ENCODE measurements around the gene MAPK11.
A peak's percentile ranks its signal among the peaks of the same experiment; 100 is the strongest.

The MAPK11 gene

DNA sequence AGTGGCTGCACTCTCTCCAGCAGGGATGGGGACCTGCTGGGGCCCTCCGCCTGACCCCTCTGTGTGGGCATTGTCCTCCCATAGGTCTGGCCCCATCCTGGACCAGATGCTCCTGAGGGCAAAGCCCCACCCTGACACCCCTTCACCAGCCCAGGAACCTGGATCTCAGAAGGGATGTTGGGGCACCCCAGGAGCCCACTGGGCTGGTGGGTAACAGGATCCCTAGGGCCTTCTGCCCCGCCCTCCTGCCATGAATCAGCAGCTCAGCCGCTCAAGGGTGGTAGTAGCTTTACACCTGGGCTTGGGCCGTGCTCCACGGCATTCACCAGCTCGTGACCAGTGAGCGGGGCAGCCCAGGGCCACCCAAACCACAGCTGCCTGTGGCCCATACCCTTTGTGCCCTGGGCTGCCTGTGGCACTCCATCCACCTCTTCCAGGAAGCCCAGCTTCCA lies 7.7 kb downstream of the MAPK11 start:
- DNase-seq (ENCODE audit: insufficient read length): no peak
- FAIRE-seq: peak; percentile 40
- TF ChIP-seq TAF1 (IDR thresholded peaks at IDR 0.05; ENCODE audit: borderline replicate concordance, low read depth, low read length) (no peak), POLR2A (IDR thresholded peaks at IDR 0.05; ENCODE audit: low read depth, low read length) (no peak), POLR2AphosphoS5 (IDR thresholded peaks at IDR 0.05; ENCODE audit: low read depth, low read length) (no peak)

DNA sequence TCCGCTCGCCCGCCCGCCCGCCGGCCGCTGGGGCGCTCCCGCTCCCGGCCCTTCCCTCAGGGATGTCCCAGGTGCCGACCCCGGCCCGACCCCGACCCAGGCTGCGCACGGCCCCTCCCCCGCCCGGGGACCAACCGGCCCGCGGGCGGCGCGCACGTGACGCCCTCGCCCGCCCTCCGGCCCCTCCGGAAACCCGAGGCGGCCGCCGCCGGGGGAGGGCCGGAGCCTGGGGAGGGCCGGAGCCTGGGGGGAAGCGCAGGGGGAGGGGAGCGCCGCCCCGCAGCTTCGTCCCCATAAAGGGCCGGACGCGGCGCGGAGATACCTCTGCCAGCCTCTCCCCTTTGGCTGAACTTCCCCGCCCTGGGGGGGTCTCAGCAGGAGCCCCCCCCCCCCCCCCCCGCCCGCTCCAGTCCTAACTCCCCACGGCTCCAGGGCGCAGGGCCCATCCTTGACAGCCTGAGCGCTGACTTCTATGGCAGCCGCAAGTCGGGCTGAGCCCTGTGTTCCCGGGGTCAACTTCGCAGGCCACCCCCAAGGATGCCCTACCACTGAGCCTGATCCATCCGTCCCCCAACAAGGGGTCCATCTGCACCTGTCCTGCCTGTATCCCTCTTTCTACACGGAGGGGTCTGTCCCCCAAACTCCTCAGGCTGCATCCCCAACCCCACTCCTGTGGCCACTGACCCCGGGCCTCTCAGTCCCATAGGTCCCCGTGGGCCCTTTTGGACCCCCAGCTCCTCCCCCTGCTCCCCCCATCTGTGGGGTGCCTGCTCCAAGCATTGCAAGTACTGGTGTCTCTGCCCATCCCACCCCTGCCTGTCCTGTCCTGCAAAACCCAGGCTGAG lies 8.3 kb downstream of the MAPK11 start, which contains the start of gene MAPK12:
Gene MAPK12 (minus strand): TSS at position 69 of the 845 bp plus-strand sequence. CDS start 174 bp downstream, outside the sequence.
- TF ChIP-seq POLR2AphosphoS5 (IDR thresholded peaks at IDR 0.05; ENCODE audit: low read depth, low read length) (no peak), TAF1 (IDR thresholded peaks at IDR 0.05; ENCODE audit: borderline replicate concordance, low read depth, low read length) (no peak), POLR2A (IDR thresholded peaks at IDR 0.05; ENCODE audit: low read depth, low read length) (no peak)
- FAIRE-seq: peak; percentile 40
- peak; percentile 90 for DNase-seq (ENCODE audit: insufficient read length)

DNA sequence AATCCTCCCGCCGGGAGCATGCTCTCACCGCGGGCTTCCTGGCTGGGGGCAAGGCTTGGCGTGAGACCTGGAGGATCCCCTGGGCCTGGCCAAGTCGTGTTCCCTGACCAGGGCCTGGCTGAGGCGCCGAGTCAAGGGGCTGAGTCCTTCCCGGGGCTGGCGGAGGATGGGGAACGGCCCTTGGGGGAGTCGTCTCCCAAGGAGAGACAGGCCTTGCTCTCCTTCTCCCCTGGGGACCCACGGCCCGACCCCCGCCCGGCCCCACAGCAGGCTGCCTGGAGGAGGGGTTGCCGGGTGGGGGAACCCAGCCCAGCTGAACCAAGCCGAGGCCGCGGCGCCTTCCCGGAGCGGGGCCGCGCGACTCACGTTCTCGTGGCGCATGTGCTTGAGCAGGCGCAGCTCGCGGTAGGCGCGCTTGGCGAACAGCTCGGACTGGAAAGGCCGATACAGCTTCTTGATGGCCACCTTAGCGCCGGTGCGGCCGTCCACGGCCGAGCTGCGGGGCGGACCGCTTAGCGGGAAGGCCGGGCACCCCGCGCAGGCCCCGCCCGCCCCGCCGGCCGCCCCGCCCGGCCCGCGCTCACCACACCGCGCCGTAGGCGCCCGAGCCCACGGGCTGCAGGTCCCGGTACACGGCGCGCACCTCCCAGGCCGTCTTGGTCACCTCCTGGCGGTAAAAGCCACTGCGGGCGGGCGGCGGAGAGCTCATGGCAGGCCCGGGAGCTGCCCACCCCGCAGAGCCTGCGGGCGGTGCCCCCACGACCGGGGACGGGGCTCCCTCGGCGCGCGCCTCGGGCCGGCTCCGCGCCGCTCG lies 9.2 kb downstream of the MAPK11 start:
- TF ChIP-seq TAF1 (IDR thresholded peaks at IDR 0.05; ENCODE audit: borderline replicate concordance, low read depth, low read length): no peak
- peak; percentile 55; the same call in 1 of the 2 replicates for TF ChIP-seq POLR2A (IDR thresholded peaks at IDR 0.05; ENCODE audit: low read depth, low read length)
- peak; percentile 23; the same call in 1 of the 2 replicates for TF ChIP-seq POLR2AphosphoS5 (IDR thresholded peaks at IDR 0.05; ENCODE audit: low read depth, low read length)
- DNase-seq (ENCODE audit: insufficient read length) (peak; percentile 77), FAIRE-seq (peak; percentile 93)

DNA sequence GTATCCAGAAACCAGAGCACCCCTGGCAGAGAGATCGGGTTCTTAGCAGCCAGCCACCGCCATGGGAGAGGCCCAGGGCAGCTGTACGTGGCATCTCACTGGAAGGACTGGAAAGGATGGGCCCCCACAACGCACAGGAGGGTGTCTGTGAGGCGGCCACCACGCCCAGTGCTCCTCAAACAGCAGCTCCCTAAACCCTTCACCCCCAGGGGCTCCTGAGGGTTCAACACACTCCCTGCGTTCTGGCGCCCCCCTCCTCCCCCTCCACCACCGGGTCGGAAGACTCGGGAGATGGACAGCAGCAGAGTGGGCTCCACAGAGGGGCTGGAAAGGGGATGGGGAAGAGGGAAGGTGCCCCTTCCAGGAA lies 9.8 kb downstream of the MAPK11 start:
- TF ChIP-seq POLR2A (IDR thresholded peaks at IDR 0.05; ENCODE audit: low read depth, low read length) (no peak), TAF1 (IDR thresholded peaks at IDR 0.05; ENCODE audit: borderline replicate concordance, low read depth, low read length) (no peak), POLR2AphosphoS5 (IDR thresholded peaks at IDR 0.05; ENCODE audit: low read depth, low read length) (no peak)
- DNase-seq (ENCODE audit: insufficient read length) (no peak), FAIRE-seq (no peak)

DNA sequence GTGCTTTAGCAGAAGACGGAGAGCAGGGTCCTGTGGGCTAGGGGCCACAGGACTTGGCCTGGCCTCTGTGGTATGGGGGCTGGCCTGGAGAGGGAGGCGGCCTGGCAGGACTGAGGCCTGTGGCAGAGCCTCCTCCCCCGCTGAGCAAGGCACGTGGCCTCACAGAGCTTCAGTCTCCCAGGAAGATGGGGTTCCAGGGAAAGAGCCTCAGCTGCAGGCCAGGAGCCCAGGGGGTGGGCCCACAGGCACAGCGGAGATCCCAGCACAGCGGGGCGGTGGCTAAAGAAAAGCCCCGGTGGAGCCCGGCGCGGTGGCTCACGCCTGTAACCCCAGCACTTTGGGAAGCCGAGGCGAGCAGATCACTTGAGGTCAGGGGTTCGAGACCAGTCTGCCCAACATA lies 10.9 kb downstream of the MAPK11 start:
- DNase-seq (ENCODE audit: insufficient read length): no peak
- no peak for FAIRE-seq
- TF ChIP-seq POLR2A (IDR thresholded peaks at IDR 0.05; ENCODE audit: low read depth, low read length) (no peak), TAF1 (IDR thresholded peaks at IDR 0.05; ENCODE audit: borderline replicate concordance, low read depth, low read length) (no peak), POLR2AphosphoS5 (IDR thresholded peaks at IDR 0.05; ENCODE audit: low read depth, low read length) (no peak)

DNA sequence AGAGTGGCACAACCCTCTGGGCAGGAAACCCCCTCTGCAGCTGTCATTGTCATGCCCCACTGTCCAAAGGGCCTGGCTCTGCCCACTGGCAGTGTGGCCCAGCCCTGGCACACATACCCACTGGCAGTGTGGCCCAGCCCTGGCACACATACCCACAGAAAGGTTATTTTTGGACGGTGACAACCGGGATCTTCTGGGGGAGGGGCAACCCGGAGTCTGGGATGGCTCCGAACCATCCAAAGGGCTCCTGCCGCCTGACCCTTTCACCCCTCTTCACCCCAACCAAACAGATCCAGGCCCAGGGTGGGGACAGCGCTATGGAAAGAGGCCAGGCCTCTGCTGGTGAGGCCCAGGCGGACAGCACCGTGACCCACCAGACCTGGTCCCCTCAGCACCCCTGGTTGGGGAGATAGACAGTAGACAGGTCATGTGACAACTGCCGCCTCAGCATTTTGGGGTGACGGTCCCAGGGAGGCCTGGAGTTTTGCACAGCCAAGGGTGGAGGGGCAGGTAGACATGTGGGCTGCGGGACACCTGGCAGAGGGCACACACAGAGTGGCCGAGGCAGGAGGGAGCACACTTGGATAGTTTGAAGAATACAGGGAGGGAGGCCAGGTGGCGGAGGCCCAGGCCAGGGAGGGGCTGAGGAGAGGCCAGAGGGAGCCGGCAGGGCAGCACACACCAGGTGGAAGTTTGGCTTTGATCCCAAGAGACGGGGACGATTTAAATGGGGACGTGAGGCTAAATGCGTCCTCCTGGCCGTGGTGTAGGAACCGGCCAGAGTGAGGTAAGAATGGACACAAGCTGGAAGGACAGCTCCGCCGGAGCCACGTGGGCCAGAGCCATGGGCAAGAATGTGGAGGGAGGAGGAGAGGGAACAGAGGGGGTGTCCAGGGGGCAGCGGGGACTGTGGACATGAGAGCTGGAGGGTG lies 11.6 kb downstream of the MAPK11 start:
- no peak for DNase-seq (ENCODE audit: insufficient read length)
- TF ChIP-seq TAF1 (IDR thresholded peaks at IDR 0.05; ENCODE audit: borderline replicate concordance, low read depth, low read length): no peak
- TF ChIP-seq POLR2A (IDR thresholded peaks at IDR 0.05; ENCODE audit: low read depth, low read length): no peak
- no peak for TF ChIP-seq POLR2AphosphoS5 (IDR thresholded peaks at IDR 0.05; ENCODE audit: low read depth, low read length)
- FAIRE-seq: no peak

DNA sequence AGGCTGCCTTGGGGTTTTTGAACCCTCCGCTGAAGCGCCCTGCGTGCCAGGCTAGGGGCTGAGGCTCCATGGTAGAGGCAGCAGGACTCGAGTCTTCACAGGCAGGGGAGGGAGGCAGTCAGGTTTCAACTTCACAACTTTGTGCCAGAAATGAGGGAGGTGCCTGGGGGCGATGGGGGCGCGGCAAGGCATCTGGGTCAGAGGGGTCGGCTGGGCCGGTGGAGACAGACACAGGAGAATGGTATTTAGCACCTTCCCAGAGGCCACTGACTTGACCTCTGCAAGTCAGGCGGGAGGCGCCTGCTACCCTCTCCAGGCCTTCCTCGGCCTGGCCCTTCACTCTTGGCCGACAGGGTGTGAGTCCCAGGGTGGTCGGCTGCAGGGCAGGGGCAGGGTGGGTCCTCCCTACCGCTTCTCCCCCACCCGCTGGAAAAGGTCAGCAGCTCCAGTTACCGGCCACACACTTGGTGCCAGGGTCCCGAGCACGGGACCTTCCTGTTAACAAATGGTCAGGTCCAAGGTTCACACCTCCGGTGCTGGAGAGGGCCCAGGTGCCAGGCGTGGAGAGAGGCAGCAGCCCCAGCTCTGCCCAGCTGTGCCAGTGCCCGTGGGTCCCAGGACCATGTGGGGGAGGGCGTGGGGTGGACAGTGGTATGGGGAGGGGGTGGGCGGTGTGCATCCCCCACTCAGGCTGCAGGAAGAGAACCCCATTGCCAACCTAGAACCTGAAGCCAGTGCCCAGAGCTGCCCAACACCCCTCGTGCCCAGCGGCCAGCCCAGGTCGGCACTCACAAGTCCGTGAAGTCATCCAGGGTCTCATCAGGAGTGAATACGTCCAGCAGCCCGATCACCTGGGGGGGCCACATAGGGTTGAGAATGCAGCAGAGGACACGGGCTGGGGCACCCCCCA lies 12.5 kb downstream of the MAPK11 start:
- no peak for TF ChIP-seq TAF1 (IDR thresholded peaks at IDR 0.05; ENCODE audit: borderline replicate concordance, low read depth, low read length)
- TF ChIP-seq POLR2AphosphoS5 (IDR thresholded peaks at IDR 0.05; ENCODE audit: low read depth, low read length): no peak
- TF ChIP-seq POLR2A (IDR thresholded peaks at IDR 0.05; ENCODE audit: low read depth, low read length): no peak
- FAIRE-seq (no peak), DNase-seq (ENCODE audit: insufficient read length) (no peak)

DNA sequence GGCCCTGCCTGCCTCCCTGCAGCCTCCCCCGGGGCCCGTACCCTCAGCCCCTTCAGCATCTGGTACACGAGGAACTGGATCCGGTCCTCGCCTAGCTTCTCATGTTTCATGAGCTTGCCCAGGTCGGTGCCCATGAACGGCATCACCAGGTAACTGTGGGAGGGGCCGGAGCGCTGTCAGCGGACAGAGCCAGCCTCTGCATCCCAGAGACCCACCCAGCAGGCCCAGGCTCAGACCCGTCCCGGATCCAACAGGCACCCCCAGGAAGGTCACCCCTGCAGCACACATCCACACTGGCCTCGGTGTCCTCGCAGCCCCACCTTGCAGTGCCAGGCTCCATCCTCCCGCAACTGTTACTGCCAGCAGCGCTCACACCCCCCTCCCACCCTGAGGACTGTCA lies 13.1 kb downstream of the MAPK11 start:
- no peak for TF ChIP-seq TAF1 (IDR thresholded peaks at IDR 0.05; ENCODE audit: borderline replicate concordance, low read depth, low read length)
- TF ChIP-seq POLR2A (IDR thresholded peaks at IDR 0.05; ENCODE audit: low read depth, low read length): no peak

DNA sequence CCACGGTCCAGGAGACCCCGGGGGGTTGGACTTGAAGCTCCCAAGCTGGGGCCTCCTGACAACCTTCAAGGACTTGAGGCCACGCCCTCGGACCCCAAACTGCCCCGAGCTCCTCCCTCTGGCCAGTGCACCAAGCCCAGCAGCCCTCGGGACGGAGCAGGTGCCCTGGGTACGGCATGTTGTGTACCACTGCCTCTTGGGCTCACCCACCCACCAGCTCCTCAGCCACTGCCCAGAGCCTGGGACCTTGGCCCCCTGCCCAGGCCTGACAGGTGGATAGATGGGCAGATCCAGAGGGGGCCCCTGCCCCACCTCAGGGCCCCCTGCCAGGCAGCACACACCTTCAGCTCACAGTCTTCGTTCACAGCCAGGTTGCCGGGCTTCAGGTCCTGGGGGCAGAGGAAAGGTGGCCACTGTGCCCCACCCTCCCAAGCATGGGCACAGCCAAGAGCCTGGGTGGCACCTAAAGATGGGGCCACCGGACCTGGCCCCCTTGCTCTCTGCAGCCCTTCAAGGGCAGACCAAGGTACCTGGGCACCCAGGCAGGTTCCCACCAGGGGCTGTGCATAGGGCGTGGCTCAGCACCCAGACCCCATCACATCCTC lies 13.8 kb downstream of the MAPK11 start:
- TF ChIP-seq POLR2AphosphoS5 (IDR thresholded peaks at IDR 0.05; ENCODE audit: low read depth, low read length): no peak
- TF ChIP-seq TAF1 (IDR thresholded peaks at IDR 0.05; ENCODE audit: borderline replicate concordance, low read depth, low read length): no peak
- no peak for TF ChIP-seq POLR2A (IDR thresholded peaks at IDR 0.05; ENCODE audit: low read depth, low read length)

More for the DNA sequence above, 13.1 kb downstream of the MAPK11 start:
- no peak for FAIRE-seq
- no peak for DNase-seq (ENCODE audit: insufficient read length)

More for the DNA sequence above, 13.8 kb downstream of the MAPK11 start:
- DNase-seq (ENCODE audit: insufficient read length): no peak
- FAIRE-seq: no peak
